PC-3 (cell line): ENCODE data around the gene DDX21.

Experiments
- CTCF ChIP-seq: fragments of 300-600 bp; sonication (generic); conservative IDR thresholded peaks from 2 replicates; pipeline ENCODE4 v1.5.1; 2017; ENCODE audit warnings: antibody characterized with exemption, low read depth, mild to moderate bottlenecking, low read length
- EZH2 ChIP-seq: fragments of 300-600 bp; sonication (generic); IDR thresholded peaks from one replicate; pipeline ENCODE4 v1.6.1; 2017; ENCODE audit warnings: antibody characterized with exemption, mild to moderate bottlenecking, low read length; ENCODE audit not compliant: unreplicated experiment
- EZH2phosphoT487 ChIP-seq: fragments of 300-600 bp; sonication (generic); IDR thresholded peaks from 2 replicates; pipeline ENCODE4 v1.6.1; 2018; ENCODE audit warnings: mild to moderate bottlenecking, antibody characterized with exemption, low read length, borderline replicate concordance

DNA sequence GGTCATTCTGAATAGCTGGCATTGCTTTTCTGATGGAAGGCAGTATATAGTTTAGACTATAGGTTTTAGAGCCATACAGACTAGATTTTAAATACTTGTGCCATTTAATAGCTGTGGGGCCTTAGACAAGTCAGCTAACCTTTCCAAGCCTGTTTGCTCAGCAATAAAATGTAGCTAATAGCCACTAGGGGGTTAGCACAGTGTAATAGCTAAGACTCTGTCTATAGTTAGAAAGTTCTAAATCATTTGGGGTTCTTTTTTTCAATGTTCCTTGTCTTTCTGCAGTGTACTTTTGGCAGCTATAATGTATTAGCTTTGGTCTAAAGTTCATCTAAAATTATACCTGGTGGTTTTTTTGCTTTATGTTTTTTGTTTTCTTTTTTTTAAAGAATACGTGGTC is 25.1 kb downstream of the DDX21 start:
- TF ChIP-seq CTCF, result peak; percentile 65
- TF ChIP-seq EZH2, result no peak
- no peak for TF ChIP-seq EZH2phosphoT487
